ENCODE results near the gene ATP7B. TPM values are rescaled to one million over a fixed set of nuclear protein-coding genes. Genes with fewer than 3 reads are reported as not detected.

The ATP7B gene
- total RNA-seq, 6 donors from 2014 or later = 3.5 to 27.2 (median 5.9) TPM

GRCh38 chr13:51970349-51970748 lies 40.9 kb downstream of the ATP7B start:
- 56 to 61% methylated on average over 5 of the region's 5 CpGs for WGBS, 2 donors
- H3K36me3 ChIP-seq = no peaks in the 10 kb centered on the region
- TF ChIP-seq CTCF (IDR thresholded peaks at IDR 0.05) (no peak), EP300 (IDR thresholded peaks at IDR 0.05) (no peak), POLR2AphosphoS5 (IDR thresholded peaks at IDR 0.05) (no peak), POLR2A (IDR thresholded peaks at IDR 0.05) (no peak)
- H3K27me3 ChIP-seq = no peaks in the 10 kb centered on the region
- H3K27ac ChIP-seq = no peak overlapping the region
- ATAC-seq (ENCODE audit: low FRiP score in 2 of 2) (no peak), DNase-seq (no peak)
- peaks cover 0 to 9% (median 3%) of the 10 kb centered on the region in 4 donors for H3K4me1 ChIP-seq
- no peaks in the 10 kb centered on the region for H3K9me3 ChIP-seq
- H3K4me3 ChIP-seq = no peak overlapping the region

- H3K36me3 ChIP-seq = no peaks in the 10 kb centered on the region
- no peaks in the 10 kb centered on the region for H3K27me3 ChIP-seq
- no peaks in the 10 kb centered on the region for H3K9me3 ChIP-seq
- TF ChIP-seq EP300 (IDR thresholded peaks at IDR 0.05) = no peak
- TF ChIP-seq CTCF (IDR thresholded peaks at IDR 0.05) = no peak
- no peak for TF ChIP-seq POLR2A (IDR thresholded peaks at IDR 0.05)
- no peak for TF ChIP-seq POLR2AphosphoS5 (IDR thresholded peaks at IDR 0.05)
- H3K4me1 ChIP-seq = peaks cover 0 to 9% (median 3%) of the 10 kb centered on the region in 4 donors
- no peak overlapping the region for H3K4me3 ChIP-seq
- 56 to 76% methylated on average over 8 of the region's 8 CpGs for WGBS, 2 donors
- H3K27ac ChIP-seq = peak overlapping the region in 3 of 4 donors; percentile 50 to 75 (median 52)
- no peak for ATAC-seq (ENCODE audit: low FRiP score in 2 of 2)
- DNase-seq = no peak
These were observed 43.5 kb downstream of the ATP7B start for GRCh38 chr13:51967482-51968446.

- no peaks in the 10 kb centered on the region for H3K9me3 ChIP-seq
- peak overlapping the region in 1 of 4 donors; percentile 49 for H3K27ac ChIP-seq
- DNase-seq = no peak
- no peaks in the 10 kb centered on the region for H3K36me3 ChIP-seq
- no peak overlapping the region for H3K4me3 ChIP-seq
- H3K27me3 ChIP-seq = no peaks in the 10 kb centered on the region
- ATAC-seq (ENCODE audit: low FRiP score in 2 of 2) = no peak
- WGBS, 2 donors = 93% methylated on average over 10 of the region's 10 CpGs
- peaks cover 0 to 9% (median 3%) of the 10 kb centered on the region in 4 donors for H3K4me1 ChIP-seq
- TF ChIP-seq POLR2AphosphoS5 (IDR thresholded peaks at IDR 0.05) = no peak
- TF ChIP-seq POLR2A (IDR thresholded peaks at IDR 0.05) = no peak
- TF ChIP-seq CTCF (IDR thresholded peaks at IDR 0.05) = no peak
- TF ChIP-seq EP300 (IDR thresholded peaks at IDR 0.05) = no peak
These were observed 45.1 kb downstream of the ATP7B start for GRCh38 chr13:51966186-51966585.

GRCh38 chr13:51961493-51962403 lies 49.5 kb downstream of the ATP7B start:
- H3K36me3 ChIP-seq = no peaks in the 10 kb centered on the region
- no peak for DNase-seq
- no peaks in the 10 kb centered on the region for H3K27me3 ChIP-seq
- no peak overlapping the region for H3K4me3 ChIP-seq
- no peak for ATAC-seq (ENCODE audit: low FRiP score in 2 of 2)
- H3K4me1 ChIP-seq = peaks cover 0 to 9% (median 3%) of the 10 kb centered on the region in 4 donors
- WGBS, 2 donors = 89 to 92% methylated on average over 5 of the region's 5 CpGs
- no peak overlapping the region for H3K27ac ChIP-seq
- TF ChIP-seq POLR2A (IDR thresholded peaks at IDR 0.05) (no peak), EP300 (IDR thresholded peaks at IDR 0.05) (no peak), CTCF (IDR thresholded peaks at IDR 0.05) (no peak), POLR2AphosphoS5 (IDR thresholded peaks at IDR 0.05) (no peak)
- H3K9me3 ChIP-seq = no peaks in the 10 kb centered on the region
